ENCODE measurements around the gene ZBTB43.

DNA sequence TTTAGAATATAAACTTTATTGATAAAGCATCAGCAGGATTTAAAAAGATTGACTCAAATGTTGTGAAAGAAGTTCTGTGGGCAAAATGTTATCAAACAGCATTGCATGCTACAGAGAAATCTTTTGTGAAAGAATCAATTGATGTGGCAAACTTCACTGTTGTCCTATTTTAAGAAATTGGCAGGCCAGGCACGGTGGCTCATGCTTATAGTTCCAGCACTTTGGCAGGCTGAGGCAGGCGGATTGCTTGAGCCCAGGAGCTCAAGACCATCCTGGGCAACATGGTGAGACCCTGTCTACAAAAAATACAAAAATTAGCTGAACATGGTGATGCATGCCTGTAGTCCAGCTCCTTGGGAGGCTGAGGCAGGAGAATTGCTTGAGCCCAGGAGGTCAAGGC, 17.4 kb downstream of the ZBTB43 start:
- TF ChIP-seq, protein P1, sequence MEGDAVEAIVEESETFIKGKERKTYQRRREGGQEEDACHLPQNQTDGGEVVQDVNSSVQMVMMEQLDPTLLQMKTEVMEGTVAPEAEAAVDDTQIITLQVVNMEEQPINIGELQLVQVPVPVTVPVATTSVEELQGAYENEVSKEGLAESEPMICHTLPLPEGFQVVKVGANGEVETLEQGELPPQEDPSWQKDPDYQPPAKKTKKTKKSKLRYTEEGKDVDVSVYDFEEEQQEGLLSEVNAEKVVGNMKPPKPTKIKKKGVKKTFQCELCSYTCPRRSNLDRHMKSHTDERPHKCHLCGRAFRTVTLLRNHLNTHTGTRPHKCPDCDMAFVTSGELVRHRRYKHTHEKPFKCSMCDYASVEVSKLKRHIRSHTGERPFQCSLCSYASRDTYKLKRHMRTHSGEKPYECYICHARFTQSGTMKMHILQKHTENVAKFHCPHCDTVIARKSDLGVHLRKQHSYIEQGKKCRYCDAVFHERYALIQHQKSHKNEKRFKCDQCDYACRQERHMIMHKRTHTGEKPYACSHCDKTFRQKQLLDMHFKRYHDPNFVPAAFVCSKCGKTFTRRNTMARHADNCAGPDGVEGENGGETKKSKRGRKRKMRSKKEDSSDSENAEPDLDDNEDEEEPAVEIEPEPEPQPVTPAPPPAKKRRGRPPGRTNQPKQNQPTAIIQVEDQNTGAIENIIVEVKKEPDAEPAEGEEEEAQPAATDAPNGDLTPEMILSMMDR (IDR thresholded peaks at IDR 0.05; ENCODE audit: insufficient read depth, low read depth, low read length), result no peak
- TF ChIP-seq EZH2 (IDR thresholded peaks at IDR 0.05; ENCODE audit: insufficient read depth, low read length), result no peak

Data from astrocyte (in vitro differentiated cells and primary cell).